GM12875 (cell line): ENCODE data around the gene FSTL5.

ENCODE experiments used
- H3K4me3 ChIP-seq: one replicate; pipeline ENCODE4 v1.5.1; 2011; ENCODE audit warnings: low read depth, low read length, control low read depth
- CTCF ChIP-seq: IDR thresholded peaks from 2 replicates; pipeline ENCODE4 v1.5.1; 2011; ENCODE audit warnings: low read depth, mild to moderate bottlenecking, control low read depth, inconsistent platforms, low read length, moderate library complexity, borderline replicate concordance; ENCODE audit not compliant: insufficient read depth

FSTL5 gene

GRCh38 chr4:161505141-161505540 is 658.7 kb downstream of the FSTL5 start:
- no peak for TF ChIP-seq CTCF
- H3K4me3 ChIP-seq = no peak overlapping the region

- no peak for TF ChIP-seq CTCF
Observed at GRCh38 chr4:161498155-161498554, 665.6 kb downstream of the FSTL5 start.

DNA sequence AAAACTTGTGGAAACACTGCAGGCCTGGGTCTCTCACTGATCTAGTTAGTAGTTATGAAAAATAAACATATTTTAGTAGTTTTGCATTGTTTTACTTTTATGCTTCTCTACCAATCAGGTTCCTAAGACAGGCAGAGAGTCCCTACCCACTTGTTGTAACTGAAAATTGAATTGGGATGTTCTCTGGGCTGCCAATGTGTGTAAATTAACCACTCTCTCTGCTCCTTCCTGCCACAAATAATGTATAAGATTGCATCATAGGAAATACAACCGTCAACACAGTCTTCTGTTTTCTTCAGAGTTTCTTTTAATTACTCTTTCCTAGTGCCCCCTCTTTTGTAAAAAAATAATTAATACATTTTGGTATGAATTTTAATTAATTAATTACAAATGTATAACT is 677.3 kb downstream of the FSTL5 start:
- no peak for TF ChIP-seq CTCF
- no peak overlapping the region for H3K4me3 ChIP-seq

More at GRCh38 chr4:161498155-161498554, 665.6 kb downstream of the FSTL5 start:
- H3K4me3 ChIP-seq = no peak overlapping the region

DNA sequence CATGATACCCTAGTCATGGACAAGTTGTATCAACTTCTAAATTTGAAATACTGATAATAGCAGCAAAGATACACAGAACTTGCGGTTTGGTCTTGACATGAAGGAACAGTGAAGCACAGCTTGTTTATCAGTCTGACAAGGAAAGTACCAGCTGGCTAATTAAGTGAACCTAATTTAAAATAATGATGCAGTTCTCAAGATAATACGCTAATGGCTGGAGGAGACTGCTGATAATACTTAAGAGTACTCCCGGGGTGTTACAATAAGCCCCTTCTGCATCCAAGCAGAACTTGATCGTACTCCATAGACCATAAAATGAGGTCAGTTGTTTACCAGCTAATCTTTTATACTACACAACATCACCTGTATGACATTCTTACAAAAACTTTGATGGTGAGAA is 697.5 kb downstream of the FSTL5 start:
- TF ChIP-seq CTCF = no peak
- no peak overlapping the region for H3K4me3 ChIP-seq

DNA sequence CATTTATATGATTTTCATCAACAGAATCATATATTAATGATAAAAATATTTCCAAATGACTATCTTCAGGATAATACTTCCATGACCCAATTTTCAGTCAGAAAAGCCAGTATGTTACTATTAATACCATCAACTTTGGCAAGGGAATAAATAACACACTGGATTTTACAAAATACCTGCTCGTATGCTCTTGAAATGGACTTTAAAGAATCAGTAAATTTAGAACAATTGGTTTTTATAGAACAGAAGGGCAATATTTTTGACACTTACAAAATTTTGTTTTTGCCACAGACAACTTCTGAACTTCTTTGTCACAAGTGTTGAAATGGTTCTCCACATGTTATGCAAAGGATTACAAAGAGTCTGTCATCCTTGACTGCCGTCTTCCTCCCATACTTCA is 700.4 kb downstream of the FSTL5 start:
- TF ChIP-seq CTCF = no peak
- no peak overlapping the region for H3K4me3 ChIP-seq

DNA sequence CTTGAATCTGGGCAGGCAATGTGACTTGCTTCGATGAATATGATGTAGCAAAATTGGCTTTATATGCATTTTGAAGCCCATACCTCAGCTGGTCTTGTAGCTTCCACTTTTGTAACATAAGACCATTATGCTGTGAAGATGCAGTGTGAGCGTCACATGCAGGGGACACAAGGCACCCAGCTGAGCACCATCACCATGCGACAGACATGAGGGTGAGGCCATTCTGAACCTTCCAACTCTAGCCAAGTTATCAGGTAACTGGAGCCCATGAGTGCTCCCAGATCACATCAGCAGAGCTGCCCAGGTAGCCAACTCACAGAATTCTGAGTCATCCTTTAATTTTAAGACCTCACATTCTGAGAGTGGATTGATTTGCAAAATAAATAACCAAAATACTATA is 705.9 kb downstream of the FSTL5 start:
- H3K4me3 ChIP-seq = no peak overlapping the region
- TF ChIP-seq CTCF = no peak

GRCh38 chr4:161457311-161457710 is 706.5 kb downstream of the FSTL5 start:
- TF ChIP-seq CTCF = no peak
- H3K4me3 ChIP-seq = no peak overlapping the region
